ENCODE results near the gene PWWP2B.
"Not testable (repeated sequence)": the region's sequence is repeated elsewhere in the genome, so short reads cannot be mapped to it uniquely, and the experiment has no call there.

GRCh38 chr10:132380986-132381385, 16.0 kb upstream of the PWWP2B start:
- TF ChIP-seq POLR2AphosphoS5 (IDR thresholded peaks at IDR 0.05; ENCODE audit: insufficient read depth, low read depth, low read length); POLR2A (IDR thresholded peaks at IDR 0.05; ENCODE audit: low read depth, low read length); CTCF (IDR thresholded peaks at IDR 0.05; ENCODE audit: extremely low read depth in 1 of 2, insufficient read depth in 1 of 2, low read depth in 1 of 2, low read length in 2 of 2); EZH2 (IDR thresholded peaks at IDR 0.05; ENCODE audit: borderline replicate concordance, low read depth, low read length, severe bottlenecking); MAX (IDR thresholded peaks at IDR 0.05; ENCODE audit: insufficient read depth, insufficient read length); JUN (IDR thresholded peaks at IDR 0.05; ENCODE audit: borderline replicate concordance, insufficient read depth, insufficient read length, low read depth); MYC (IDR thresholded peaks at IDR 0.05; ENCODE audit: low read depth, low read length); GATA2 (IDR thresholded peaks at IDR 0.05; ENCODE audit: insufficient read depth, insufficient read length, low read depth, low read length): not testable (repeated sequence)
